Measurements from ENCODE around the gene NPAS3. TPM values are rescaled to one million over a fixed set of nuclear protein-coding genes. Genes with fewer than 3 reads are reported as not detected.

Gene NPAS3
- total RNA-seq, 4 donors from 2014 or later = 0.13 to 1.1 (median 0.47) TPM; not detected in 1

DNA sequence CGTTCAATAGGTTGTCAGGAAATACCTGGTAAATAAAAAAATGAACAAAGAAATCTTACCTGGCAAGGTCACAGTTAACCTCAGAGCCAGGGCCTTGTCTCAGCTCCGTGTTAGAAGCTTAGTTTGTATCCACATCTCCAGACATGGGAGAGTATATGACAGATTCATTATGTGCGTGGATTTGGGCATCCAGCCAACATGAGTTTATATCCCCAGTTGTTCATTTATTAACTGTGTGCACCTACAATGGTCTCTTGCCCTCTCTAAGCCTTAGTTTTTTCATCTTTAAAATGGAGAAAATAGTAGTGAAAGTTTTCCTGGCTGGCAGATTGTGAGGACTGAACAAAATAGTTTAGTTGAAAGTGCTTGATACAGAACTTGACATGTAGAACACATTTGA lies 437.8 kb downstream of the NPAS3 start:
- no peak for DNase-seq

DNA sequence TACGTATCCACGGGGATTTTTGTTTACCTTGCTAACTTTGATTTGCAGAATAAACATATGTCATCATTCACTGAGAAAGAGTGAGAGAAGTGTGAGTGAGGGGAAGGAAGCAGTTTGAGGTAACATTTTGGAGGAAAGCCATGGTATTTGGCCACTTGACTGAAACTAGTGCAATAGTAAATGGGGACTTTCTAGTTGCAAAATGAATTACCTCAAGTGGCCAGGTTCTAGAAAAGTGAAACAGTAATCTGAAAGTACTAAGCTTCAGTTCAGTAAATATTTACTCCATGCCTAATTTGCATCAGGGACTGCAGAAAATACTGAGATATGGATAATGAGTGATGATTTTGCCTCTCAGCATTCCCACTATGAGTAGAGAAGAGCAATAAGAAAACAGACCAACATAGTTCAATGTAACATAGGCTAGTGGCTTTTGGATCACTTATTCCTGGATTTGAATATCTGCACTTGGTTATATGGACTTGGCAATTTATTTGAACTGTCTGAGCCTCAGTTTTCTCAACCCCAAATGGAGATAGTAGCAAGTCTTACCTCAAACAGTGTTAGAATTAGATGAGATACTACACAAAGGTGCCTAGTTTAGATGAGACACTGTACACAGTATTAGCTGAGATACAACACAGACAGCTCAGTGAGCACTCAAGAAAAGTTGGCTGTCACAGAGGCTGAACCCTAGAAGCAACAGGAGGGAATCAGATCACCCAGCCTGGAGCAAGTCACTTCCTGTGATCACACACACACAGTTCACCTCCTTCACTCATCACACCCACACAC lies 439.1 kb downstream of the NPAS3 start:
- TF ChIP-seq, protein P1, sequence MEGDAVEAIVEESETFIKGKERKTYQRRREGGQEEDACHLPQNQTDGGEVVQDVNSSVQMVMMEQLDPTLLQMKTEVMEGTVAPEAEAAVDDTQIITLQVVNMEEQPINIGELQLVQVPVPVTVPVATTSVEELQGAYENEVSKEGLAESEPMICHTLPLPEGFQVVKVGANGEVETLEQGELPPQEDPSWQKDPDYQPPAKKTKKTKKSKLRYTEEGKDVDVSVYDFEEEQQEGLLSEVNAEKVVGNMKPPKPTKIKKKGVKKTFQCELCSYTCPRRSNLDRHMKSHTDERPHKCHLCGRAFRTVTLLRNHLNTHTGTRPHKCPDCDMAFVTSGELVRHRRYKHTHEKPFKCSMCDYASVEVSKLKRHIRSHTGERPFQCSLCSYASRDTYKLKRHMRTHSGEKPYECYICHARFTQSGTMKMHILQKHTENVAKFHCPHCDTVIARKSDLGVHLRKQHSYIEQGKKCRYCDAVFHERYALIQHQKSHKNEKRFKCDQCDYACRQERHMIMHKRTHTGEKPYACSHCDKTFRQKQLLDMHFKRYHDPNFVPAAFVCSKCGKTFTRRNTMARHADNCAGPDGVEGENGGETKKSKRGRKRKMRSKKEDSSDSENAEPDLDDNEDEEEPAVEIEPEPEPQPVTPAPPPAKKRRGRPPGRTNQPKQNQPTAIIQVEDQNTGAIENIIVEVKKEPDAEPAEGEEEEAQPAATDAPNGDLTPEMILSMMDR (IDR thresholded peaks at IDR 0.05) = no peak
- no peak for TF ChIP-seq POLR2A (IDR thresholded peaks at IDR 0.05)
- 30 to 51% methylated on average over 2 of the region's 2 CpGs for WGBS, 2 donors
- no peak overlapping the region for H3K4me3 ChIP-seq
- H3K4me1 ChIP-seq = no peaks in the 10 kb centered on the region
- intact Hi-C loops (cut with DNase I) = no loop called here
- no peaks in the 10 kb centered on the region for H3K27me3 ChIP-seq
- no peak overlapping the region for H3K27ac ChIP-seq
- no peak for DNase-seq
- no peaks in the 10 kb centered on the region for H3K36me3 ChIP-seq
- no peaks in the 10 kb centered on the region for H3K9me3 ChIP-seq

More for the DNA sequence above, 437.8 kb downstream of the NPAS3 start:
- no peaks in the 10 kb centered on the region for H3K9me3 ChIP-seq
- no peaks in the 10 kb centered on the region for H3K27me3 ChIP-seq
- WGBS, 2 donors = 30 to 44% methylated on average over 3 of the region's 3 CpGs
- no peaks in the 10 kb centered on the region for H3K36me3 ChIP-seq
- no peaks in the 10 kb centered on the region for H3K4me1 ChIP-seq
- intact Hi-C loops (cut with DNase I) = no loop called here
- no peak overlapping the region for H3K4me3 ChIP-seq
- H3K27ac ChIP-seq = no peak overlapping the region
- TF ChIP-seq POLR2A (IDR thresholded peaks at IDR 0.05) = no peak
- TF ChIP-seq, protein P1 (IDR thresholded peaks at IDR 0.05) = no peak

DNA sequence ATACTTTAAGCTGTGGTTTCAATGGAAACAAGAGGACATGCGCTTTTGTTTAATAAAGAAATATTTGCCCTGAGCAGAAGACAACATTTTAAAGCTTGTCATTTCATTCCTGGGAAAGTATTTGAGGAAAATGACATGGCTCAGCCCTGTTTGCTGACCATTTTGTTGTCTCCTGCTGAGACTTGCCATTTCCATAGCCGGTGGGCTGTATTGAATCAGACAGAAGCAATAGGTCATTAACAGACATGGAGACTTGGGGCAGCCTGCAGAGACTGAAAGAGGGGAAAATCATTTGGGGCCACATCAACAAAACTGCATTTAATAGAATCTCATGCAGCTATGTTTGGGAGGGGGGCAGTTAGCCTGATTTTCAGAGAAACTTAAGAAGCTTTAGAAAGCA lies 443.0 kb downstream of the NPAS3 start:
- Histone ChIP-seq H3K4me1 (no peaks in the 10 kb centered on the region), H3K9me3 (no peaks in the 10 kb centered on the region), H3K27me3 (no peaks in the 10 kb centered on the region), H3K27ac (no peak overlapping the region), H3K4me3 (no peak overlapping the region), H3K36me3 (no peaks in the 10 kb centered on the region)
- DNase-seq = no peak
- intact Hi-C loops (cut with DNase I) = no loop called here
- TF ChIP-seq POLR2A (IDR thresholded peaks at IDR 0.05) = no peak
- WGBS, 2 donors = 33 to 44% methylated on average over 2 of the region's 2 CpGs

DNA sequence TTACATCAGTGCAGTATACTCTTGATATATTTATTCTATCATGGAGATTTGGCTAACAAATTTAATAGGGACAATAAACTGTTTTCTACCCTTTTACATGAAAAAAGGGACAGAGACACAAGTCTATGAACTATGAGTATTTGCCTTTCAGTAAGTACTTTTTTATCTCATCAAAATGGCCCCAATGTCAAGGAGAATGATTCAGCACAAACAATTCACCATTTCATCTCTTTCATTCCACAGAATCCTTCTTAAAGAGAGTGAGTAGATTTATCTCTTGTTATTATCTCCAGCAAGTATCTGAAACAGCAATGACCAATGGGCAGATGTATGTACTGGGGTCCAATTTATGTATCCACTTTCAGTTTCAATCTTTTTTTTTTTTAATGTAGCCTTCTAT lies 447.5 kb downstream of the NPAS3 start:
- DNase-seq = no peak
- Histone ChIP-seq H3K36me3 (no peaks in the 10 kb centered on the region), H3K4me1 (no peaks in the 10 kb centered on the region), H3K27me3 (no peaks in the 10 kb centered on the region), H3K9me3 (no peaks in the 10 kb centered on the region), H3K4me3 (no peak overlapping the region), H3K27ac (no peak overlapping the region)
- TF ChIP-seq, protein P1 (IDR thresholded peaks at IDR 0.05) = no peak
- no peak for TF ChIP-seq POLR2A (IDR thresholded peaks at IDR 0.05)
- intact Hi-C loops (cut with DNase I) = no loop called here

DNA sequence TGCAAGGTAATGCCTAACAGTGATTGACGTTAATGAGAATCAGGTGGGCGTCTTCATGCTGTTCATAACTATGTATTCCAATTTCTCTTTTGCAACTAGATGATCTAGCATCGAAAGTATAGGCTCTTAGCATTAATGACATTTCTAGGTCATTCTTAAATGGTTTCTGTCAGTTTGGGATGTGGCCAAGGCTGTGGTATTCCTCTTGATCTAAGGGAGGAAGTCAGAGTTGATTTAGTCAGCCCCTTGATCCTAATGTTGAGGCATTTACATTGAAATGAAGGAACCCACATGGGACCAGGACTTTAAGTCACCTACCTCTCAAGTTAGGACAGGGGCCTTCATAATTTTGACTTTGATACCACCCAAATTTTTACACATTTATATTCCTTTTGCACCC lies 448.1 kb downstream of the NPAS3 start:
- Histone ChIP-seq H3K4me1 (no peaks in the 10 kb centered on the region), H3K4me3 (no peak overlapping the region), H3K27ac (no peak overlapping the region), H3K36me3 (no peaks in the 10 kb centered on the region), H3K27me3 (no peaks in the 10 kb centered on the region), H3K9me3 (no peaks in the 10 kb centered on the region)
- WGBS, 2 donors = 70 to 81% methylated on average over 3 of the region's 3 CpGs
- intact Hi-C loops (cut with DNase I) = no loop called here
- TF ChIP-seq POLR2A (IDR thresholded peaks at IDR 0.05) = no peak
- TF ChIP-seq, protein P1 (IDR thresholded peaks at IDR 0.05) = no peak
- no peak for DNase-seq
